Hepatic stellate cell (primary cell): ENCODE data around the gene COL4A1.
A peak's percentile ranks its signal among the peaks of the same experiment; 100 is the strongest.

Experiments
- DNase-seq: peaks from one replicate; pipeline ENCODE4 v3.0.0; 2011; ENCODE audit warnings: low spot score

Gene COL4A1

DNA sequence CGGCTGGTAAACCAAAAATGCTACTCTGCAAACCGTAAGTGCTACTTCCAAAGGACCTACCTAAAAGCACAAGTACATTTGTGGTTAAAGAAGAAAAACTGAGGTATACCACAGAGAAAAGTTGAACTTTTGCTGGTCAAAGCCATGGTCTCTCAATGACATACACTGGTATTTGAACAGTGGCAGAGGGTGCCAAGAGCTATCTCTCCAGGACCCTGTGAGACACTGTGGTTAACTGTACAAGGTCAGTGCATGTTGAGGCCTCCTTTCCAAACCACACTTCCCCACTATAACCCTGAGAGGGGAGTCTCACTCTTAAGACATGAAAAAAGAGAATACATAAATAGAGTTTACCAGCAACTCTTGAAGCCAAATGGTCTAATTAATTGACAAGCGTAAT is 49.5 kb downstream of the COL4A1 start:
- DNase-seq: no peak

DNA sequence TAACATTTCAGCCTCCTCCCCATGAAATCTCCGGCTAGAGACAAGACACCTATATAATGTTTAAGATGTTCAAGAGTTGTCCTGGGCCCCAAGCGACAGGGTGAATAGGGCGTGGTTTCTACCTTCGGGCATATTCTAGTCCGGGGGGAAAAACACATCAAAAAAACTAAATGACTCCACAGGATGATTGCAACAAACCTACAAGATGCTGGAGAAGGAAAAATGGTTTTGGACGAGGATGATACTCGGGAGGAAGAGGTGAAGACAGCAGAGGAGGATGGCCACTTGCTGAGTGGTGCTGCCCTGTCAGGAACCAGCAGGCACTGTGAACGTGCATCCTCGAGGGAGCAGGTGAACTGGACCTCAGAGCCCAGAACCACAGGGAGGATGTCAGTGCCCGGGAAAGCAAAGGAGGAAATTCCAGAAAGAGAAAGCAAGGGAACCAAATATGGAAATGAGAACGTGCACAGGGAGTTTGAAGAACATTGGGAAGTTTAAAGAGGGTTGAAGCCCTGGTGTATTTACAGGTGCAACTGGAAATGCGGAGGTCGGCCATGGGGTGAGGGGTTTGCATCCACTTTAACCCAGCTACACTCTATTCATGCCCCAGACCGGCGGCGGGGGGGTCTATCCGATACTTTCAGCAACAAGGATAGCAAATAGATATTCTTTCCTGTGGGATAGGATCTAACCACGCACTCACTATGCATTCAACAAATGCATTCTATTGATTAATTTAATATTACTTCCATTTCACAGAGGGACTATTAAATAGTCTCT is 50.6 kb downstream of the COL4A1 start:
- DNase-seq: no peak

DNA sequence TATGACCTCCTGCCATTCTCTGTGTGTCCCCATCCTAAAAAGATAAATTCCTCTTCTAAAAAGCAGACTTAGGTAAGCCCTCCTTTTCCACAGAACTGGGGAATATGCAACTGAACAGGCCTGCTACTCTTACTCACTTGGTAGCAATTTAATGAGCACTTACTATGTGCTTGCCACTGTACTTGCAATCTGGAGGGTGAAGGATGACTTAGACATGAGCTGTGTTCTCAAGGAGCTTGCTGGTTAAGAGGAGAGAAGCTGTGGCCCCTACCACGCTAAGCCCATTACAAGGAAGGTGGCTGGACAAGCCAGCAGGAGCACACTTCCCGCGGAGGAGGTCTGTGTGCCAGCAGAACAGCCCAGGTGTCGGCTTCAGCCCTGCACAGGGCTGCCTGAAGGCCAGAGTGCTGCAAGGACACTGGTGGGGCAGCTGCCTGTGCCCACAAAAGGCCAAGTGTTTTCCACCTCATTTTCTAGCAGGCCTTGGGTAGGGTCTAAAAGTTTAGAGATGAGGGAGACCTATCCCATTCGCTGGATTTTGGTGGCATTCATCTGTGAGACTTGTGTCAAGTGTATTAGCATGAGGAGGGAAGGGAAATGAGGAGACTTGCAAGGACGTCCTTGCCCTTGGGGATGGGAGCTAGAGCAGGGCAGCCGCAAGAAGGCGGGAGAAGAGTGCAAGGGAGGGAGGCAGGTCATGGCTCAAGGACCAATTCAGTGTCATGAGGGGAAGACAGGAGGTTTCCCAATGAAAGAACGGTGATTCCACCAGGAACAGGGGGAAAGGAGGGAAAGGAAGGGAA is 52.0 kb downstream of the COL4A1 start:
- DNase-seq: no peak

DNA sequence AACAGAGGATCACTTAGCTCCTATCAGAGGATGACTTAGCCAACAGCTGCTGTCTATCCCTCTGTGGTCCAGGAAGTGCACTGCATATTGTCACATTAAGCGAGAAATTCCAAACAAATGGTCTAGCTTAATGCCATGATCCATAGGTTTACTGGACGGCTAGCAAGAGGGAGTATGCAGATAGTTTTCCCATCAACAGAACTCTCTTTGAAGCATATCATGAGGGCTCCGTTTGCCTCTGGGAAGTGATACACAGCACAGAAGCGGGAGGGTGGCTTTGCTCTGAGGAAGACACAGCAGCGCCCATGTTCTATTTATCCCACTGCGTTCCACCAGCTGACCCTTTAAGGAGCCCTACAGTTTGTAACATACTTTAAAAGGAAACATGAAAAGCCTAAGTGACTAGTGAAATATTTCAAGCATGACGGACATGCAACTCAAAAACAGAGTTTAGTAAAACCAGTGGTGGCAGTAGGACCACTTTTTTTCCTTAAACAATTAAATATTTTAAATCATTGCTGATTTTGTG is 52.7 kb downstream of the COL4A1 start:
- DNase-seq: peak; percentile 40

DNA sequence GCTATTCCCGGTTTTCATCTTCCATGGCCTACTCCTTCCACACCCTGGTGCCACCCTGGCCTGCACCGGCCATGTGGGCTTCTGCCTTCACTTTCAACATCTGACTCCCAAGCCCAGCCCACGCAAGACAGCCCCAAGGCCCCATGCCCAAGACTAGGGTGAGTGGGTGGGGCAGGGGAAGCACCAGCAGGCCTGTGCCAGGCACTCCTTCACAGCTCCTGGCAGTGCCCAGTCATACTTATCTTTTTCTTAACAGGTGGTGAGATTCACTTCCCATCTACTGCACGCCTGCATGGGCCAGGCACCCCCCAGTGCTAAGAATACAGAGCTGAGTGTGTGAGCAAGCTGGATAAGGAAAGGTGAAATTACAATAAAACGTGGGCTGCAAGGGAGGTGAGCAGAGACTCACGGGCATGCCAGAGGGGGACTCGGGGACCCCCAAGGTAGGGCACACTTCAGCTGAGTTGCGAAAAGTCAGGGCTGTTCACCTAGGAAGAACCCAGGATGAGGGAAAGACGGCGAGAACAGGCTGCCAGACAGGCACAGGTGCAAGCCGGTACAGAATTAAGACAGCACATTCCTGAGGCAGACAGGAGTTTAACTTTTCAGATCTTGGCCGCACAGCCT is 55.7 kb downstream of the COL4A1 start:
- no peak for DNase-seq

DNA sequence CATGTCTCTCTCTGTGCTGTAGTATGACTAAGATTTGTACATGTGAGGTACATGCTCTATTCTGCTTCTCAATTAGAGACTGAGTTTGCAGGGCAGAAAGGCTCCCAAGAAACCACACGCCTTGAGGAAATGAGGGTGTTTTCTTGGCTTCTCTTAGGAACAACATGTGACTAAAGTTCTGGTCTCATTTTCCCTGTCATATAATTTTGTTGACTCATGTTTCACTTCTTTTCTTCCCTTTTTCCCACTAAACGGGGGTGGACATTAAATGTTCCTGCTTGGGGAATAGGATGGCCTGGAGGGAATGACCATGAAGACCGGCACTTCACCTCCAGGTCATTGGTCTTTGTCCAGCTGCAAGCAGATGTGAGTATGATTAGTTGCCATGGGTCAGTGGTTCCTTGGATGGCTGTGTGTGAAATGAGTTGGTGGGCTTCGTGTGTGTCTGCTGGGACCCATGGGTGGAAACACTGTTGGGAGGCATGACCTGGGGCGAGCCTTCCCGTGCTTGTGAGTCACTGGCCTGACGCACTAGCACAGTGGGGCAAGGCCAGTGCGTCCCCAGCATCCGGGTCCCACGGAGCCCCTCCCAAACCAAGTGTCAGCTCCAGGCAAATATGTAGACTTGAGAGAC is 56.6 kb downstream of the COL4A1 start:
- DNase-seq: peak; percentile 55

DNA sequence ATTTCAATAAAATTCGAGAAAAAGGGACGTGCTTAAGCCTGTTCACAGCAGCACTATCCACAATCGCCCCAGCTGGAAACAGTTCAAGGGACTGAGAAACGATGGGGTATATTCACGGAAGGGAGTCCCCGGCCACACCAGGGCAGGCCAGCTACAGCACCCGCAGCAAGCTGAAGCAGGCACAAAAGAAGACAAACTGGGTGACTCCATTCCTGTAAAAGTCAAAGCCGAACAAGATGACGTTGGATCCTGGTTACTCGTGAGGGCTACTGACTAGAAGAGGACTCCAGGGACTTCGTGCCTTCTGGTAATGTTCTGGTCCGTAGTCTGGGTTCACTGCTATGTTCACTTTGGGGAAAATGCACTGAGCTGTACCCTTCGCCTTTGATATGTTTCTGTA is 57.6 kb downstream of the COL4A1 start:
- DNase-seq: no peak

DNA sequence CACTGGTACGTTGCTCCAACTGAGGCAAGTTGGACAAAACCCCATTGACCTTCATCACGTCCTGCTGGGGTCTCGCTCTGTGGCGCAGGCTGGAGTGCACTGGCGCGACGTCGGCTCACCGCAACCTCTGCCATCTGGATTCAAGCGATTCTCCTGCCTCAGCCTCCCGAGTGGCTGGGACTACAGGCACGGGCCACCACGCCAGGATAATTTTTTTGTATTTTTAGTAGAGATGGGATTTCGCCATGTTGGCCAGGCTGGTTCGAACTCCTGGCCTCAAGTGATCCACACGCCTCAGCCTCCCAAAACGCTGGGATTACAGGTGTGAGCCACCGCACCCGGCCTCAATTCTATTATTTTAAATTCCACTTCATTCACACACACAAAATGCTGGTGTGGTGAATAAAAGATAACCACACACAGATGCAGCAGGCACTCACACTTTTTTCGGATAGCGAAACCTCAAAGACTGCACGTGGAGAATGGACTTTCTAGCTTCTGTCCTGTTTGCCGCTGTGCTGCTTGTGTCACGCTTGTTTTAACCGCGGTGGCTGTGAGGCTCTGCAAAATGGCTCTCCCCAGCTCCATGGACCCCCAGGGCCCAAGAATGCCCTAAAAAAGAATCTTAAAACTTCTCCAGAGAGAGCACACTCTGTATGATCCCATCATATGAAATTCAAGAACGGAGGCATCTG is 58.4 kb downstream of the COL4A1 start:
- no peak for DNase-seq

DNA sequence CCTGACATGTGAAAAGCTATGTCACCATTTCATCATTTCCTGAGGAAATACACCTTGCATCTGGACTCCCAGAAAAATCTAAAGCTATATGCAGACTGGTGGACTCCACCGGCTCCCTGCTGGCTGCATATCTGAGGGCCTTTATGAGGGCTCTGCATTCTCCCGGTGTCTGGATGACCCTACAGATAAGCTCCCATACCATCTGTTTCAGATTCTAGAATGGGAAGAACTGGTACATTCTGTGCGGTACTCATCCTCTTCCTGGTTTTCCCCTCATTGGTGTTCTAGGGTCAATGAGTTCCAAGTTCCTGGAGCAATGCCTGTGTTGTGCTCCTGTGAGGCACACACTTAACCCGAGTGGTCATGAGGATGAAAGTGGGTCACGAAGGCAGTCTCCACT is 60.4 kb downstream of the COL4A1 start:
- no peak for DNase-seq

DNA sequence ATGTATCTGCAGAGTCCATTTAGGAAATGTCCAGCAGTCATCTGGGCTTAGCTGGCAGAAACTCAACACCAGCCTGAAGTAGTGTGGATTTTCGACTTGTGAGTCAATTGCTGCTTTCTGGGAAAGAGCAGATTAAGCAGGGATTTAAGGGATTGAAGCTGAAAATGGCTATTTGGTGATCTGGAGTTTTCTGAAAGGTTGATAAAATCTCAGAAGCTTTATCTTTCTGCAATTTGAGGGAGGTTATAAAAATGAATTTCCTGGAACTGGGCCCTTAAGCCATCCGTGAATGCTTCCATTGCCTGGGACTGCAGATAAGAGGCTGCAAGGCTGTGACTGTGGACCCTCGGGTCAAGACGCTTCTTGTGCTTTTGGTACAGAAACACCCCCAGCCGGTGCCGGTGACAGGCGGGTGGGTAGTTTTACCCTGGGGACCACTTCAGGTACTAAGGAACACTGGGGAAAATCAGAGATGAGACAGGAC is 61.5 kb downstream of the COL4A1 start:
- DNase-seq: no peak

DNA sequence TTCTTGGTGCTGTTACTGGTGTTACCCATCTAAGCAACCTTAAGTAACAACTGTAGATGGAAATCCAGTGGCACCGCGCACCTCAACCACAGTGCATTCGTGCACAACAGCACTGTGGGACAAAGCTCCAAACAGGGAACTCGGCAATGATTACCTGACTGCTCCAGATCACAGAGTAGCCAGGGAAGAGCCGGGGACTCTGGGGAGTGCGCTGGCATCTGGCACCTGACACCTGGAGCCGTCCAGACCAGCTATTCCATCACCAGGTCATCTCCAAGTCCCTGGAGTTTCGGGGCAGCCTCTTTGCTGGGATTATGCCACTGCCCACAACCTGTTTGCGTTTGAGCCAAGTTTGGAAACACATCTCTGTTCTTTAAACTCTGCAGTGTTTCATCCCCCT is 62.0 kb downstream of the COL4A1 start:
- DNase-seq: no peak

DNA sequence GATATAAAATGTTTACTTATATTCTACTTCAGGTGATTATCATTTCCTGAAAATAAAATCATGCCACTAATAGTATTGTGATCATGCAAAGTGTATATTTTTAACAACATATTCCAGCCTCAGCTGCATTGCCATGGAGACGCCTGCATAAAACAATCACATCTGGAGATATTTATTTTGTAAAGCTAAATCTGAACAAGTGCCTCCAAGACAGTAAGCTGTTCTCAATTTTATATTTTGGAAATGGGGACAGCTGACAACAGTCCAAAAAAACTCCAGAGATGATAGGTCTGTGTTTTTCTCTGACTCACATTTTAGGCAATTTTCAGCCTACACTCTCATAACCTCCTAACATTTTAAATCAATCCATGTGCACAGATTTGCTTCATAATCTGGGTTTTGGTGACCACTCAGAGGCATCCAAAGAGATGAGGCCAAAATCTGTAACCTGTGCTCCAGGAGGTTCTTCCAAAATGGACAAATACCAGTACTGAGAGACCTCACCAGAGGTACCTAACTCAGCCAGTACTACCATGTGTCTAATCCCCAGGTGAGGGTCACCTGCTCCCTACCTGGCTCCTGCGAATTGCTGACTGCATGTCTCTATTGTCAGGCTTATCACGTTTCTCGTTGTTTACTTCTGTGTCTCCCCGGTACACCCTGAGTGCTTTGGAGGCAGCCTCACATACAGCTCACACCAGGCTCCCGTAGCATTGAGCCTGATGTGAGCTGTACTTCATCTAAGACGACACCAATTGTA is 62.7 kb downstream of the COL4A1 start:
- DNase-seq: no peak

DNA sequence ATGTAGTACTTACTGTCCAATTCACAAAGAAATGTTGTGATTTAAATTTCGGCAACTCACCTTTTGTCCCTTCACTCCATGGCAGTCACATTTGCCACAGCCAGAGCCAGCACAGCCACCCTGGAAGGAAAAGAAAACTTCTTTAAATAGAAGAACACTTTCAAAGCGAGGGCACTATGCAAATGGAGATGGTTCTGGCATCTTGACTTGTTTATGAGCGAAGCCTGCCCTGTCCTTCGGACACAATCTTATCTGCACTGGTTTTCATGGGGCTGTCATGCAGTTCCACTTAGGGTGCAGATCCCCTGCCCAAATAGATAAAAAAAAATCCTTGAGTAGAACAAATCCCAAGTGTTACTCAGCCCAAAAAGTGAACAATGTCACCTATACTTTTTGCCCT is 64.3 kb downstream of the COL4A1 start:
- no peak for DNase-seq

DNA sequence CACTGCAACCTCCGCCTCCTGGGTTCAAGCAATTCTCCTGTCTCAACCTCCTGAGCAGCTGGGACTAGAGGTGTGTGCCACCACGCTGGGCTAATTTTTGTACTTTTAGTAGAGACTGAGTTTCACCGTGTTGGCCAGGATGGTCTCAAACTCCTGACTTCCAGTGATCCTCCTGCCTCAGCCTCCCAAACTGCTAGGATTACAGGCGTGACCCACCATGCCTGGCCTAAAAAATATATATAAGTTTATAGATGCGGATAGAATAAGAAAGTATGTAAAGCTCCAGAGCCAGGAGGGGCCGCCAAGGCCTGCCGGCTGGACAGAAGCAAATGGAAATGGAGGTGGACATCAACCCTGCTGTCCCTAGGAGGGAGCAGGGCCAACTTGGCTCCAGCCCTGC is 66.0 kb downstream of the COL4A1 start:
- no peak for DNase-seq

DNA sequence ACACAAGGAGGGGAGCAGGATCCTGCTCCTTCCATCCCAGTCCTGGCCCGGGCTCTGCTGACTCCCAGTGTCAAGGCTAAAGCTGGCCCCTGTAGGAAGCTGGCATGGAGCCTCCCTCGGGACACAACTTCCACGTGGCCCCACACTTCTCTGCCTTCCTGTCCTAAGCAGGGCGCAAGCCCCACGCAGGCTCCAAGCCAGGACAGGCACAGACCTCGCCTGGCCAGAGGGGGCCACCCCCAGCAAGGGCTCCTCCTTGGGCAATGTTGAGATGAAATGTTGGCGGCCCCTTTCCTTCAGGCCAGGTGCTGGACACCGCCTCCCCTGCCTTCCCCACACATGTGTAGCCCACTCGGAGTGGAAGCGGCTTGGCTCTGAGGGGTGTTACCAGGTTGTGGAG is 66.6 kb downstream of the COL4A1 start:
- DNase-seq: no peak

DNA sequence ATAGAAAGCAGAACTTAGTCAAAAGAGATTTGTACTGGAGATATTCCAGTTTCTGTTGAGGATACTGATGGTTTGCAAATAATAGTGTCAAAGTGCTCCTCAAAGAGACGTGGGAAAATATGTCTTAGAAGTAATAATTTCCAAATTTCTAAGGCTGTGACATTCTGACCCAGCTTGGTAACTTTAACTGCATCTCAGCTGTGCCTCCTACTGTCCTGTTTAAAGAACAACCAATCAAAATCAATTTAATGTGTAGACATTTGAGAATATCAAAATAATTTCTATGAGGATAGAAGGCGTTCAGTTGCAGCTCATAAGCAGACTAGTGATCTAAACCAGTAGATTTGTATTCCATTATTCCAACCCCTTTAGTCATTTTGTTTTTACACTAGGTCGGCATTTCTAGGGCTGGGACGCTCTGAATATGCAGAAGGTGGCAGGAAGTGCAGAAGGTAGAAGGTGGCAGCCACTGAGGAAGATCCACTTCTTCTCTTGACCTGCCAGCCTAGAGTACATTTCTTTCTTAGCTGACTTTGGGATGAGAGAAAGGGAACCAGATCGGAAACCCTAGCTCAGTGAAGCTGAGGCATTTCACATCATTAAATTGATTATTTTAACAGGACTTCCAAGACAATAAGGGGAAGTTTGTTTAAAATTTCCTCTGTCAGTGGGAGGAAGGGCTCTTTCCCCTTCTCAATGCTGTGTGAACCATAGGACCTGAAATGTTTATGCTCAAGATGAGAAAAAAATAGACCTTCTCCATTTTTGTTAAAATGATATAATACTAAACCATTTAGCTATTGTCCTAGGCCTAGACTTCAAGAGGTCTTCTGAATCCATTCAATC is 67.5 kb downstream of the COL4A1 start:
- DNase-seq: no peak

DNA sequence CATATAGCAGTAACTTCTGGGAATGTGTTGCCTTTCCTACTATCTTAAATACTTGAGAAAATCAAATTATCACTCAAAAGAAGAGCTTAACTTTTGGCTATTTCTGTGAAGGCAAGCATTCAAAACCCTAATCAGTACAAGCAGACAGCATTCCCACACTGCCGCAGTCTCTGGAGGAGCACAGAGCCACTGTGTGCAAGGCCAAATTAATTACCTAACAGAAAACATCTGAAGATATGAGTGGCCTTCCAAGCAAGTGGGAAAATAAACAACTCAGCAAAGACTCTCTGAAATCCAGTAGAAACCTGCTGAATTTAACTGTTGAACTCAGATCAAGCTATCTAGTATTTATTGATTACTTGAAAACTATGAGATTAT is 68.2 kb downstream of the COL4A1 start:
- DNase-seq: no peak

DNA sequence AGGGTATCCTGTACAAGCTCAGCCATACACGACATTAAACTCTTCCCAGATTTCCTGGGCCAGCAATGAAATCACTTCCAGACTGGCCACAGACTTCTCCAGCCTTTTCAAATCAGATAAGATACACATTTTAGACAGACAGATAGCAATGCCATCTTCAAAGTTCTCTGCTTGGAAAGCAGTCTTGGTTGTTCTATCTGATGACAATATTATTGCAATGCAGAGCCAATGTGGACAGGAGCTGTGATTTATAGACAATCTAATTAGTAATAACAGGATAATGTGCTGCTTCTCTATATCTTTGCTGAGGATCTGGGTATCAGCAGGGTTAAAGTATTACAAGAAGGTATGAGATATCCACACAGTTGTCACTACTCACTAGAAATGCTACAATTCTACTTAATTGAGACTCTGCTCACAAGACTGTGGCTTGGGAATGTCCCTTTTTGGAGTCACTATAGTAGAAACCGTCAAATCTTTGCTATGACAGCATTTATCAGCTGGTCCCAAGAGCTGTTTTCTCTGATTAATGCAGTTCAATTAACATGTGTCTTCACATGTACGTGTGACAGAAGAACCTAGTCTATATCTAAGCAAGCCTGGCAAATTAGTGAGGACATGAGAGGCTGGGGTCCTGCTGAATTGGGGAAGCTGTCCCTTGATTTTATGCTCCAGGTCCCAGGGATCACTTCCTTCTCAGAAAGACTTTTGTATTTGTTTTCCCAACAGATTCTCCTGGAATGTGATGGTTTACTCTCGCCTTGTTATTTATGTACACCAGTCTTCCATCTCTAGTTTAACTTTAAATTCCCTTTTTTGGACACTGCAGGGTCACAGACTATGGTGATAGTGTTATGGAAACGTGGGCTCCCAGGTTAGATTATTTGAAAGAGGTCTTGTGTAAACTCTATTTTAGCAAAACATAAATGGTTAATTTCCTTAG is 68.8 kb downstream of the COL4A1 start:
- DNase-seq: no peak

DNA sequence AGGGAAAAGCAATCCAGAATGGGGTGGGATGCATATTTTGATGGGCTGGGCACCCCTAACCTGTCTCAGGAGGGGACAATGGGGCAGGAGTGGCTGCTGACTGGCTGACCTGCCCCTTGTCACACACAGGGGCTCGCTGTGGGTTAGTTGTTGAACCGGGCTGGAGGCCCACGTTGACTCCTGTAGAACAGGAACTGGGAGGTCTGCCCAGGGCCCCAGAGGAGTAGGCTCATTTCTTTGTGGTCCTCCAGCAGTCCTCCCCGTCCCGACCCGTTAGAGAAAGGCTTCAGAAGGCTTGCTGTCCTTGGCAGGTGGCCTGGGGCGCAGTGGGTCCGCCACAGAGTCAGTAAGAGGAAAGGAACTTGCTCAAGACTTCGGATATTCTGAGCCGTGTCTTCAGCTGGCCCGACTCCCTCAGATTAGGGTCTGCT is 70.1 kb downstream of the COL4A1 start:
- DNase-seq: no peak
